ENCODE results near the gene ALDH16A1. TPM values are rescaled to one million over a fixed set of nuclear protein-coding genes. Genes with fewer than 3 reads are reported as not detected.

Gene ALDH16A1
- total RNA-seq, 2 donors from 2014 or later: 21.8 to 29.8 TPM

DNA sequence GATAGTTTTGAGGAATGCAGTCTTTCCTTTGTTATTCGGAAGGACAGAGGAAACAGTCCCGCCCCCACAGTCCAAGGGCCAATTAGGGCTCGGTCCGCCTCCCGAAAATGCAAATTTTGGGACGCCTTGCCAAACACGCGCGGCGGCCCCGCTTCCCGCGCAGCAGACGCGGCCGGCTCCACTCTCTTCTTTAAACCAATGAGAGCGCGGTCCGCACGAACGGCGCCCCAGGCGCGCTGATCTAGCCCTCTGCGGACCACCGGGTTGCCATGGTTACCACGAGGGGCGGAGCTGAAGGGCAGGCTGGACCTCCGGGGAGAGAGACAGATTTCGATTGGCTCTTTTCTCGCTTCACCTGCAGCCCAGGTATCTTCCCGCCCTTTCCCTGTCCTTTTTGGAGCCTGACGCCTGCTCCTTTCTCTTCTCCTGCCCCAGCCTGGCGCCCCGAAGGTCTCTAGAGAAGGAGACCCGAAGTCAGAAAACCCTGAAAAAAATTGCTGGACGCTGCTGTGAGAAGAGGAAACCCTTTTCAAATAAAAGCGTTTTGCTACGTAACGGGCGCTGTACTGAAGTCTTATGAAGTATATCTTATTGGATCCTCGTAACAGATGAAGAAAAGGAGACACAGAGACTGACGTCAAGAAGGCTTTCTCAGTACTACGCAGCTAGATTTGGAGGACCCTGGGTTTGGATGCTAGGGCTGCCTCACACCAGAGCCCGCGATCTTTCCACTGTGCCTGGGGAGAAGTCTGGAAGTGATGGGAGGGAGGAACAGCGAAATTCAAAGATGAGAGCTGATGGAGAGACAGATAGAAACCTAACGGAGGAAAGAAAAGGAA is 31.8 kb upstream of the ALDH16A1 start:
- H3K4me1 ChIP-seq (ENCODE audit: control insufficient read depth in 1 of 2, low read depth in 2 of 2): peaks cover 12 to 28% of the 10 kb centered on the region in 2 donors
- DNase-seq (ENCODE audit: low spot score): no peak
- H3K9me3 ChIP-seq: no peaks in the 10 kb centered on the region
- TF ChIP-seq, protein P1, sequence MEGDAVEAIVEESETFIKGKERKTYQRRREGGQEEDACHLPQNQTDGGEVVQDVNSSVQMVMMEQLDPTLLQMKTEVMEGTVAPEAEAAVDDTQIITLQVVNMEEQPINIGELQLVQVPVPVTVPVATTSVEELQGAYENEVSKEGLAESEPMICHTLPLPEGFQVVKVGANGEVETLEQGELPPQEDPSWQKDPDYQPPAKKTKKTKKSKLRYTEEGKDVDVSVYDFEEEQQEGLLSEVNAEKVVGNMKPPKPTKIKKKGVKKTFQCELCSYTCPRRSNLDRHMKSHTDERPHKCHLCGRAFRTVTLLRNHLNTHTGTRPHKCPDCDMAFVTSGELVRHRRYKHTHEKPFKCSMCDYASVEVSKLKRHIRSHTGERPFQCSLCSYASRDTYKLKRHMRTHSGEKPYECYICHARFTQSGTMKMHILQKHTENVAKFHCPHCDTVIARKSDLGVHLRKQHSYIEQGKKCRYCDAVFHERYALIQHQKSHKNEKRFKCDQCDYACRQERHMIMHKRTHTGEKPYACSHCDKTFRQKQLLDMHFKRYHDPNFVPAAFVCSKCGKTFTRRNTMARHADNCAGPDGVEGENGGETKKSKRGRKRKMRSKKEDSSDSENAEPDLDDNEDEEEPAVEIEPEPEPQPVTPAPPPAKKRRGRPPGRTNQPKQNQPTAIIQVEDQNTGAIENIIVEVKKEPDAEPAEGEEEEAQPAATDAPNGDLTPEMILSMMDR (IDR thresholded peaks at IDR 0.05): no peak
- H3K4me3 ChIP-seq: peak overlapping the region; percentile 25
- ATAC-seq (ENCODE audit: insufficient number of reproducible peaks, low FRiP score, low read depth): no peak
- H3K27me3 ChIP-seq (replicated peaks; ENCODE audit: insufficient read depth): peaks cover 38% of the 10 kb centered on the region
- H3K36me3 ChIP-seq: no peaks in the 10 kb centered on the region
- H3K27ac ChIP-seq: no peak overlapping the region

DNA sequence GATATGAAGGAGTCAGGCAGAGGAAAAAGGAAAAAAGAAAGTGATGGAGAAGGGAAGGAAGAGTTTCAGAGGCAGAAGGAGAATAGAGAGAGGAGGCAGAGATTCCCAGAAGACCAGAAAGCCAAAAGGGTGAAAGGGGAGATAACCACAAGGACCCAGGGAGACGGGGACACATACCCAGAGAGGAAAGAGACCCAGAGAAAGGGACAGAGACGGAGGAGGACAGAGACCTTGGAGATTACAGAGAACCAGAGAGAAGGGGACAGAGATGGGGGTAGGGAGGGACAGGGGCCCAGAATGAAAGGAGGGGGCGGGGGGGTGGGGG is 31.2 kb upstream of the ALDH16A1 start:
- Histone ChIP-seq H3K27me3 (replicated peaks; ENCODE audit: insufficient read depth) (peaks cover 44% of the 10 kb centered on the region), H3K4me3 (no peak overlapping the region), H3K27ac (no peak overlapping the region), H3K4me1 (ENCODE audit: control insufficient read depth in 1 of 2, low read depth in 2 of 2) (peaks cover 12 to 28% of the 10 kb centered on the region in 2 donors), H3K9me3 (no peaks in the 10 kb centered on the region), H3K36me3 (no peaks in the 10 kb centered on the region)
- TF ChIP-seq, protein P1 (IDR thresholded peaks at IDR 0.05): no peak
- DNase-seq (ENCODE audit: low spot score) (no peak), ATAC-seq (ENCODE audit: insufficient number of reproducible peaks, low FRiP score, low read depth) (no peak)

DNA sequence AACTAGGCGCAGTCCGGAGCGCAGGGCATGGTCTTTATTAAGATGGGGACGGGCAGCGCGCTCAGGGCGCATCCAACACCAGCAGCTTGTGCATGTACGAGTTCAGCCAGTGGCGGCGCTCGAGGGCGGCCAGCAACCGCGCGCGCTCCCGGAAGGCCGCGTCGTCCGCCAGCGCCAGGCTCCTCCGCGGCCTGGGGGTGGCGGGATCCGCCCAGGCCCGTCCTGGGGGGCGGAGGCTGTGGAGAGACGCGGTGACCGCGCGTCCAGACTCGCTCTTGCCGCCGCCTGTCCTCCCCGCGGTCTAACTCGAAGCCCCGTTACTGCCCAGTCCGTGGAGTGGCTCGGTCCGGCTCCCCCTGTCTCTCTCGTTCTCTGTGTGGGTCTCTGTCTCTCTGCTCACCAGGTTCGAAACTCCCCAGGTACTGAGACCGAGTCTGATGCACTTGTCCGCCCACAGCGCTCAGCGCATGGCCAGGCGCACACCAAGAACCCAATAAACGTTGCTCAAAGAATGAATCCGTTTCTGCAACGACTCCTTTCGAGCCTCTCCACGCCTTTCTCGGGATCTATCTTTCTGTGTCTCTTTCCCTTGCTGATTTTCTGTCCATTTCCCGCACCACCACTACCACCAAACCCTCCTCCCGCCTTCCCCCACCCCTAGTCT is 30.5 kb upstream of the ALDH16A1 start:
- Histone ChIP-seq H3K4me3 (peak overlapping the region; percentile 45), H3K4me1 (ENCODE audit: control insufficient read depth in 1 of 2, low read depth in 2 of 2) (peaks cover 12 to 28% of the 10 kb centered on the region in 2 donors), H3K36me3 (no peaks in the 10 kb centered on the region), H3K27ac (no peak overlapping the region), H3K9me3 (no peaks in the 10 kb centered on the region), H3K27me3 (replicated peaks; ENCODE audit: insufficient read depth) (peaks cover 51% of the 10 kb centered on the region)
- TF ChIP-seq, protein P1 (IDR thresholded peaks at IDR 0.05): peak; percentile 30
- no peak for ATAC-seq (ENCODE audit: insufficient number of reproducible peaks, low FRiP score, low read depth)
- DNase-seq (ENCODE audit: low spot score): no peak

DNA sequence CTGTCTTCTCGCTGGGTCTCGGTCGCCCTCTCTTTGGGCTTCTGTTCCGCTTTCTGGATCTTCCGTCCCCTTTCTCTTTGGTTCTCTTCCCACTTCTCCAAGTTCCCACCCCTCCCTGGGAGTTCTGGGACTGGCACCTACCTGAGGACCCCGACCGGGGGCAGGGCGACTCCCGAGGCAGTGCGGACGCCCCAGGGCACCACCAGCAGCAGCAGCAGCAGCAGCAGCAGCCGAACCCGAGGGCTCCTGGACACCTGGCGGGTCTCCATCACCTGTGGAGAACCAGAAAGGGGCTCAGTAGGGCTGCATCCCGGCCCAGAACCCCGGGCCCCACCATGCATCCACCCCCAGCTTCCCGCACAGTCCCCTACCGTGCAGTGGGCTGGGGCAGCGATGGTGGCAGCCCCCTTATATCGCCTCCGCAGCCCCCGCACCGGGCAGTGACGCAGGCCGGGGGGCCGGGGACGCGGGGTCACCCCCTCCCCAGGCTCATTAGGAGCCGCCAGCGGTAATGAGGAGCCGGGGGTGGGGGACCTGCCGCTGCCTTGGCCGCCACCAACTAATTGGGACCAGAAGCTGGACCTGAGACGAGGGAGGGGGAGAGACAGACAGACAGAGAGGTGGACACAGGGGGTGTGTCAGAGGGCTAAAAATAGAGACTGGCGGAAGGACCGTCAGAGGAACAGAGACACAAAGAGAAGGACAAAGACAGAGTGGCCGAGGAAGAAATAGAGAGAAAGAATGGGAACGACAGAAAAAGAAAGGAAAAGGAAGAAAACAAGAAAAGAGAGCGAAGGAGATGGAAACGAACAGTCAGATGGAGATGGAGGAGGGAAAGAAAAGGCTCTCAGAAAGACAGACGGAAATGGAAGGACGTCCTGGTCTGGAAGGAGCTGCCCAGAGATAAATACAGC is 29.7 kb upstream of the ALDH16A1 start, which contains the start of gene PTH2:
Gene PTH2 (minus strand): TSS at position 371 of the 914 bp plus-strand sequence. CDS start 102 bp downstream, at position 269.
- TF ChIP-seq, protein P1 (IDR thresholded peaks at IDR 0.05): no peak
- Histone ChIP-seq H3K36me3 (no peaks in the 10 kb centered on the region), H3K27me3 (replicated peaks; ENCODE audit: insufficient read depth) (peaks cover 59% of the 10 kb centered on the region), H3K4me3 (peak within 1 kb of the TSS; percentile 45), H3K27ac (no peak within 1 kb of the TSS), H3K9me3 (no peaks in the 10 kb centered on the region), H3K4me1 (ENCODE audit: control insufficient read depth in 1 of 2, low read depth in 2 of 2) (peaks cover 12 to 35% of the 10 kb centered on the region in 2 donors)
- ATAC-seq (ENCODE audit: insufficient number of reproducible peaks, low FRiP score, low read depth) (no peak), DNase-seq (ENCODE audit: low spot score) (no peak)
